Middle frontal gyrus (tissue), 1 donor: ENCODE results near the gene B4GALNT1.

ENCODE experiments used
- DNase-seq: peaks from one replicate; pipeline ENCODE4 v3.0.0-alpha.2; 2015; ENCODE audit warnings: low spot score; ENCODE audit errors: extremely low spot score

B4GALNT1 gene

DNA sequence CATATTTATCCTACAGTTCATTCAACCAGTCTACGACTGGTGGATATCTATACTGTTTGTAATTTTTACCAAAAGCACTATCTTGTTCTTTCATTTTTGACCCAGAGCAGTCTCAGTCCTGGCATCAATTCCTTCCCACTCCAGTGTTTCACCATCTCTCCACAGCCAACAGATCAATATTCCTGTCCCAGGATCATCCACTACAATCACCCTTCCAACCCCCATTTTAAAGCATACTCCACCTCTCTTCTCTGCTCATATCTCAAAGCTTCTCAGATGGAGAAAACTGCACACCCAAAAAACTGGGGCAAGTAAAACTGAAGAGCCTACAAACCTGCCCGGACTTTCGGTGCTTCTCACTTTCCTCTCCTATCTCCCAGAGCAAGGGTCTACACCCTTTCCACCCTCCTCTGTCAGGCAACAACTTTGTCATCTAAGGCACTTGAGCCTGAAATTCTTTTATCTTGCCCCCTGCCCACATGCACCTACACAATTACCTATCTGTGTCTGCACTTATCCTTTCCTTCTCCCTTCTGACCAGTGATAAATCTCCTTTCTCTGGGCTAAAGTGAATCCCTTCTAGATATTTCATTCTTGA is 46.1 kb downstream of the B4GALNT1 start:
- no peak for DNase-seq

DNA sequence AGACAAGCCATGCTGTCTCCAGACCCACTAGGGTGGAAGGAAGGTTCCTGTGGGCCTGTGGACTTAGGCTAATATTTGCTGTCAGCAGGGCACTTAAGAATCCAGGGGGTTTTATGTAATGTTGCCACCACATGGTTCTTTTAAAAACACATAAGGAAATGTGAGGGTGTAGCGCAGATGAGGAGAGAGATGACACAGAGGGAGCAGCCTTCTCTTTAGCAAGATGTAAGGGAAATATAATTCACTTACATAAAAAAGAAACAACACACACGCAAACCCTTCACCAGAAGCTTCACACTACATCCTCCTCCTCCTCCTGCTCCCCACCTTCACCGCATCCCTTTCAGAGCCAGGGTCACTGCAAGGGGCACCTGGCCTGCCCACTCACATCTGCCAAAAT is 46.9 kb downstream of the B4GALNT1 start:
- peak; percentile 31 for DNase-seq

DNA sequence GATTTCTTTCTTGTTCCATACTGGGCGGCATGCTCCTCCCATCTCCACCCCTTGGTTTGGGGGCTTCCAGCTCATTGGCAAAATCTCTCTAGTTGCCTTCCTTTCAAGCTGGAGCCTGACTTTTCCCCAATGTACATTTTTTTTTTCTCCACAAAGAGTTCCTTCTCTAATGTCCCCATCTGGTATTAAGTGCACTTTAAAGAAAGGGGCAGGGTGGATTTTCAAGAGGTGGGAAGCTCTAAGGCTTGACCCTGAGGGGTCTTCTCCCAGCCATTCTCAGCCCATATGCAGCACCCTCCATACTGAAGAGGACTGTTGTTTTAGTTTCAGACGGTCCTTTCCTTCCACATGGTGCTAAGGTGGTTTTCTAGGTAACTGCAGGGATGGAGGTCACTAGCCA is 47.8 kb downstream of the B4GALNT1 start:
- DNase-seq = no peak

DNA sequence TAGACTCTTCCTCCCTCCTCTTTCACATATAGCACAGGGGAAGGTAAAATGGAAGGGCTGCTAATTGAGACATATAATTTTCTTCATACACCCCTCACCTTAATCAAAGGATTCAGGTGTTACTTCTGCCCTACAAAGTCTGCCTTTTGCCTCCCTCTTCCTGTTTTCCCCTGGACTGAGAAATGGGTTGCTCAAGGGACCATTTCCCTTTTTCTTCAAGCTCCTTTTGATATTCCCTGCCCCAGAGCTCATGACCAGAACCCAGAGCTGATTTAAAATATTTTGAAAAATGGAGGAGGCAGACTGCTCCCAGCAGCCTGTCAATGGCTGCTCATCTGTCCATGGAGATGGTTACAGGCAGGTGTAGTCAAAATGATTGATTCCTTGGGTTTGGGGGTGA is 48.3 kb downstream of the B4GALNT1 start:
- no peak for DNase-seq

DNA sequence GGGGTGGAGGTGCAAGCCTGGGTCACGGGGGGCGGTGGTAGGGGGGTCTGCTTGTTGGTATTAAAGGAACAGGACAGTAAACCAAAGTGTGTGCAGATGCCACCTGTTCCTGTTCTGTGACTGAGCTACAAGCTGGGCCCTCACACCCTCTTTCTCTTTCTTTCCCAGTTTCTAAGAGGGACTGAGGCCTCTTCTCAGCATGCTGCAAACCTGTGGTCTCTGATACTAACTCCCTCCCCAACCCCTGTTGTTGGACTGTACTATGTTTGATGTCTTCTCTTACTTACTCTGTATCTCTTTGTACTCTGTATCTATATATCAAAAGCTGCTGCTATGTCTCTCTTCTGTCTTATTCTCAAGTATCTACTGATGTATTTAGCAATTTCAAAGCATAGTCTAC is 49.0 kb downstream of the B4GALNT1 start:
- DNase-seq = no peak

DNA sequence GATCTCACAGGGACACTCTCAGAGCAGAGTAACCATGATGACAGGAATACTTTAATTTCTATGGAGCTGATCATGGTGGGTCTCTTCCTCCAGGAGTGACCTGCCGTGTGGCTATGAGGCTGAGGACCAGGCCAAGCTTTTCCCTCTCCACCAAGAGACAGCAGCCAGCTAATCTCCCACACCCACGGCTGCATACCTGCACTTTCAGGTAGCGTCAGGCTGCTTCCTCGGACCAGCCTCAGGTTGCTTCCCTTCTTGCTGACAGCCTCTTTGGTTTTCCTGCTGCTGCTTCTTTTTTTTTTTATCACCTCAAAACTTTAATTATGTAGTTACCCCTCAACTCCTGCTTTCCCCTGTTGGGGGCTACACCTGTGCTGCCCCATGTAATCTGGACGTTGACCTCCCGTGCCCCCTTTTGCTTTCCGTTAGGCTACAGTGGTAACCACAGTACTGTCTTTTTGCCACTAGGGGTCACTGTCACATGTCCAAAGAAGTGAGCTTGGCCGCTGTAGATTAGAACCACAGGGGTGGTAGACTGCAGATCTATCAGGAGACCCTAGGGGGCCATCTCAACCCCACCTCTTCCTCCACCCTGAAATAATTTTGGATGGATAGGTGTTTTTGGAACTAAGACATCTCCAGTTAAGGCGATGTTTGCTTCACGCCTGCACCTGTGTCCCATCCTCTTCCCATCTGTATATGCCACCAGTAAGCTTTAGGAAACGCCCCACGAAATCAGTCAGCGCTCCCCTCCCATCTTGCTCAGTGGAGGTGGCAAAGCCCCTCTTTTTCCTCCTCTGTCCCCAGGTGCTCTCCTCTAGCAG is 49.8 kb downstream of the B4GALNT1 start:
- peak; percentile 64 for DNase-seq

DNA sequence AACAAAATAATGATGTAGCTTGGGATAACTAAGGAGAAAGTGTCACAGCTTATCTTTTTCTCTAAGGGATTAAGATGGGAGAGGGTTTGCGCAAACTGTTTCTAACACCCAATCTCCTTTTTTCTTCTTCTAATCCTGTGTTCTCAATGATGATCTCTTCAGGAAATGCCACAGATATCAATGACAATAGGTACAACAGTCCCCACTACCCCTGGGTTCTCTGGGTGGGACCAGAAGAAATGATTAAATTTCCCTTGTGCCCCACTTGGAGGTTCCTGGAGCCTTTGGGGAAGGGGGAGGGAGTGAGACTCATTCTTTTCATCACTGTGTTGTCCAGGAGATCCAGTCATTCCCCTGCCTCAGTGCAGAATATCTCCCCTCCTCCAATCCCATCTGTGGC is 50.6 kb downstream of the B4GALNT1 start:
- no peak for DNase-seq

DNA sequence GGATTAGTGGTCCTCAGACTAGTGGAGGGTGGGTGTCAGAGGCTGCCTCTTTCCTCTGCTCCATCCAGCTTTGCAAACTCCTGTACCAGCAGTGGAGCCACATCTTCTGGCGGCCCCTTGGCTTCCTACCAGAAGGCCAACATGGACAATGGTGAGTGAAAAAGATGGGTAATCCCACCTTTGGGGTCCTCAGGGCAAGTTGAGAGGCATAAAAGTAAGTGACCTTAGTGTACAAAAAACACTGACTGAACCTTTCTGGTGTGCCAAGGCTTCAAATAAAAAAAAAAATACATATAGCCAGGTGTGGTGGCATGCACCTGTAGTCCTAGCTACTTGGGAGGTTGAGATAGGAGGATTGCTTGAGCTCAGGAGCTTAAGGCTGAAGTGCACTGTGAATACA is 51.2 kb downstream of the B4GALNT1 start:
- DNase-seq = no peak

DNA sequence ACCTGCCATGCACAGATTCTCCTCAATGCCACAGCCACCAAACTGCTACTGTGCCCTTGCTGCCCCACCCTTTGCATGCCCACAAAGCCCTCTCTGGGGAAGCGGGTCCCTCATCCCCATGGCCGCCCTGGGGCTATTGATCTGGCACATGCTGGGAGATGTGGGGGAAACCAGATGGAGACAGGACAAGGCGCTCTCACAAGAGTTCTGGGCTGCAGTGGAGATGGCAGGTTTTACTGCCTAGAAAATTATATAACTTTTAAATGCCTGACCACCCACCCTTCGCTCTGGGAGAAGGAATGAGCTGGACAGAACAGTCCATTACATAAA is 52.6 kb downstream of the B4GALNT1 start:
- no peak for DNase-seq

DNA sequence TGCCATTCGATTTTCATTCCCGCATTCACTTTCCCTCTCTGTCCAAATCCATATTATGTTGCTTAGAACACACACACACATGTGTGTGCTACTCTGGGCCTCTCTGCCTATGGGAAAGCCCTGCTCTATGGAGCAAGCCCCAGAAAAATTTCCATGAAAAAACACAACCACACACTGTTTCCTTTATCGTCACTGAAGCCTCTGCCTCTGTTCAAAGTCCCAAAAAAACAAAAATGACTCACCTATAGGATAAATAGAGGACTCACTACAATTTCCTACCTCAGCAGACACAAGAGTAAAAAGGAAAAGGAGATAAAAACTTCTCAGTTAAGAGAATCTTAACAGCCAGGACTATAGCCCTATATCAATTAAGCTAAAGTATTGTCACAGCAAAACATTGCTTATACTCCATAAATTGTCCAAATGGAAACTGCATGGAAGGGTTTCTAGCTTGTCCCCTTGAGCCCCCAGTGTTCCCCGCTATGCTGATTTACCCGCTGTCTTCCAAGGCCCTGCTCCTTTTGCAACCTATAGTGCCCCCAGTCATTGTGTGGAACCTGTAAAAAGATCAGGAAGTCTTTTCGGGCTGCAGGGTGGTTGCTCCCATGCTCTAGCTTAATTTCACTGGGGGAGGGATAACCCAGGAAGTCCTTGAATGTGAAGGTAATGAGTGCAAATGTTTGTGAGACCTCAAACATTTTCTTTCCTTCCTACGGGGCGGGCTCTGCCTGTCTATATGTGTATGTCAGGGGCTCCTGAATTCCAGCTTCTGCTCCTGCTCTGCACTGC is 53.1 kb downstream of the B4GALNT1 start:
- DNase-seq = no peak

DNA sequence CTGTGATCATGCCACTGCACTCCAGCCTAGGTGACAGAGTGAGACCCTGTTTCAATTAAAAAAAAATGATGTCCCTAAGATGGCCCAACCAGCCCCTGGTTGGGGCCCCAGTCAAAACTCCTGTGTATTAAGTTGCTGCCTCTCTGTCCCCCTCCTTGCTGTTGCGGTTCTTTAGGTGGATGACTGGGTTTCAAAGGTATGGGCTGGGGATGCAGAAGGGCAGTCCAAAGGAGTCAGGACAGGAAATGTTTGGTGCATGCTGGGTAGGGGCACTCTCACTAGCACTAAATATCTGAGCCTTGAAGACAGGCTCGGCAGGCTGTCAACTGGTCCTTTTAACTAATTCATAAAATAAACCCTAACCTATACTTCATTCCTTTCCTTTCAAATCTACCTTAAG is 54.0 kb downstream of the B4GALNT1 start:
- no peak for DNase-seq

DNA sequence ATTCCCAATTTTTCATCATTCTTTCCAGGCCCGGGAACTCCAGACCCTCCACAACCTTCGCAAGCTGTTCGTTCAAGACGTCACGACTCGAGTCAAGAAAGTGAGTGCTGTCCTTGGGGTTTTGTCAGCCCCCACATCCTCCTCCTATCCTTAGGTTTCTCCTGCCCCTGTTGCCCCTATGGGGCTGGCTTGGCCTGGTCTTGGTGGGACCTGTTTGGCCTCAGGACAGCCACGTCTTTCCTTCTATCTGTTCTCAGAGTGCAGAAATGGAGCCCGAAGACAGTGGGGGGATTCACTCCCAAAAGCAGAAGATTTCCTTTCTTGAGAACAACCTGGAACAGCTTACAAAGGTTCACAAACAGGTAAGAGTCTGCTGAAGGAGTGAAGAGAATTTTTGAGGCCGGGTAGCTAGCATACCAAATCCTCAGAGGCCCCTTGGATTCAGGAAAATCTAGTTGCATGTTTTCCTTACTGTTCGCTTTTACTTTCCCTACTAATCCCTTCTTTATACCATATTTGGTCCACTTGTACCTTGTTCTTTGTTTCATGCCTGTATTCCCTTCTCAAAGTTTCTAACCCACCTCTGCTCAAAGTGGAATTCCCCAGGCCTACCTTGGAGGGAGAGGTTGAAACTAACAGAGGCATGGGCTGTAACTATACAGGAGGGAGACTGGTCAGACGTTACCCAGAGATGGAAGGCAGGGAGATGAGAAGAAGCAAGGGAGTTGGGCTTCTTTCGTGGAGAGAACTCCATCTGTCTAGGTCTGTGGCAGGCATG is 54.8 kb downstream of the B4GALNT1 start:
- no peak for DNase-seq

DNA sequence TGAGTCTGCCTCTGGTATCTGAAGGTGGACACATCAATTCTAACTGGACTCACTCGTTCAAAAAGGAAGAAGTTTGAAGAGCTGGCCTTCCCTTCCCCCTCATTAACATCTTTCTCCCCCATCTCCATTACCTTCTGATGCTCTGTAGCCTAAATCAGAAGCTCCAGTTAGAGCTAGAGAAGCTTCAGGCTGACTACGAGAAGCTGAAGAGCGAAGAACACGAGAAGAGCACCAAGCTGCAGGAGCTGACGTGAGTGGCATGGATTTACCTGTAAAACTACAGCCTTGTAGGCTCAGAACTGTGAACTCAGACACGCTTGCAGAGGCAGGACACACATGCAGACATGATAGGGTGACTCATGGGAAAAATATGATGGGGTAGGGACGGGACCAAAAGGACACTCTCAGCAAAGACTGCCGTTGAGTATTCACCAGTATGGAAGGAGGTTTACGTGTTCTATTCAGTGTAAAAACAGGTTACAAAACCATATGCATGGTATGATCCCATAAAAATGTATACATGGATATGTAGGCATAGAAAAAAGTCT is 56.3 kb downstream of the B4GALNT1 start:
- no peak for DNase-seq
